Skeletal muscle tissue (tissue), 4 donors: ENCODE results near the gene UGT1A1. TPM values are rescaled to one million over a fixed set of nuclear protein-coding genes. Genes with fewer than 3 reads are reported as not detected.

Experiments used
- H3K27ac ChIP-seq: one replicate; pipeline ENCODE4 v1.7.0; 2013; ENCODE audit warnings: mild to moderate bottlenecking, low read depth, low read length, inconsistent platforms
- H3K27me3 ChIP-seq, 3 donors: one replicate each; pipeline ENCODE4 v1.7.0; 2013; ENCODE audit warnings: low read length in 3 of 3; ENCODE audit not compliant: control insufficient read depth in 3 of 3, insufficient read depth in 3 of 3
- H3K36me3 ChIP-seq, 3 donors: one replicate each; pipeline ENCODE4 v1.7.0; 2013; ENCODE audit warnings: low read length in 3 of 3; ENCODE audit not compliant: control insufficient read depth in 3 of 3, insufficient read depth in 3 of 3
- H3K4me1 ChIP-seq, 3 donors: one replicate each; pipeline ENCODE4 v1.7.0; 2013; ENCODE audit warnings: low read length in 3 of 3, mild to moderate bottlenecking in 3 of 3; ENCODE audit not compliant: control insufficient read depth in 3 of 3, insufficient read depth in 3 of 3
- H3K4me3 ChIP-seq, 3 donors: one replicate each; pipeline ENCODE4 v1.7.0; 2013; ENCODE audit warnings: low read length in 3 of 3
- H3K9ac ChIP-seq, 3 donors: one replicate each; pipeline ENCODE4 v1.7.0; 2013; ENCODE audit warnings: low read length in 3 of 3, mild to moderate bottlenecking in 3 of 3, moderate library complexity in 2 of 3, low read depth in 1 of 3
- H3K9me3 ChIP-seq, 3 donors: one replicate each; pipeline ENCODE4 v1.7.0; 2013; ENCODE audit warnings: low read length in 3 of 3; ENCODE audit not compliant: control insufficient read depth in 3 of 3
- total RNA-seq: library from RNA; depleted of rRNA; stranded (reverse); fragments of >200 nt; gene quantifications from one replicate; pipeline ENCODE4 v1.2.3, GENCODE V29; 2014
- donor health status: Osteomylitis.

The UGT1A1 gene
- total RNA-seq, 1 donor from 2014 or later, result not detected

DNA sequence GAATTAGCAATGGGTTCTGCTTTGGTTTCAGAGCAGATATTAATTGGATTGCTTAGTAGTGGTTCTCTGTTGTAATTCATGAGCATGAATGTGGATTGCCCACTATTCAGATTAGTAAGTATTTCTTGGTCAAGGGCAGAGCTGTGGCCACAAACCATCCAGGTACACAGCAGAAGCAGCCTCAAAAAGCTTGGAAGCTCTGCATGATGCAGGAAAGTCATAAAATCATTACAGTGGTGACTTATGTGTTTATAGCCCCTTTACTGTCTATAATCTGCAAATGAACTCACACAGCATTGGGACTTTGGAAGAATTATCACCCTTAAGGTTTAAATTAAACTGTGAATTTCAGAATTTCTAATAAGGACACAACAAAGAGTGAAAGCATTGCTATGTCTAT is 1.9 kb upstream of the UGT1A1 start:
- Histone ChIP-seq H3K4me3 (no peak overlapping the region), H3K27me3 (peaks cover 0 to 2% (median 0%) of the 10 kb centered on the region in 3 donors), H3K36me3 (no peaks in the 10 kb centered on the region), H3K9ac (no peak overlapping the region), H3K9me3 (peaks cover 0 to 3% (median 0%) of the 10 kb centered on the region in 3 donors), H3K27ac (no peak overlapping the region), H3K4me1 (no peaks in the 10 kb centered on the region)

DNA sequence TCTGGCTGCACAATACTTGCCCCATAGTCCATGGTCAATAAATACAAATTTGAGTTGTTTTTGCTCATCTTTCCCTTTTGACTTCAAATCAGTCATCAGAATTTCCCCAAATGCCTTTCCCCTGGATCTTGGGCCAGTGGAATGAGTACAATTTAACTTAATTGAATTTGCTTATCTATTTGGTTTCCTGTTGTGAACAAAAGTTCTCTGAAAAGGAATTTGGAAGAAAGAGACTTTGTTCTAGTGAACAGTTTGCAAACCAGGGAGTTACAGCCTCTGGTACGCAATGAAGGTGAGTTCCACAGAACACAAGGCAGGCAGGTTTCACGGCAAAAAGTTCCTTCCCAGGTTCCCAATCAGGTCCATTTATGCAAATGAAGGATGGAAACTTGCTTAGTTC is 1.2 kb upstream of the UGT1A1 start:
- Histone ChIP-seq H3K4me3 (no peak overlapping the region), H3K9ac (no peak overlapping the region), H3K27ac (no peak overlapping the region), H3K4me1 (no peaks in the 10 kb centered on the region), H3K9me3 (peaks cover 0 to 3% (median 0%) of the 10 kb centered on the region in 3 donors), H3K27me3 (peaks cover 0 to 2% (median 0%) of the 10 kb centered on the region in 3 donors), H3K36me3 (no peaks in the 10 kb centered on the region)

DNA sequence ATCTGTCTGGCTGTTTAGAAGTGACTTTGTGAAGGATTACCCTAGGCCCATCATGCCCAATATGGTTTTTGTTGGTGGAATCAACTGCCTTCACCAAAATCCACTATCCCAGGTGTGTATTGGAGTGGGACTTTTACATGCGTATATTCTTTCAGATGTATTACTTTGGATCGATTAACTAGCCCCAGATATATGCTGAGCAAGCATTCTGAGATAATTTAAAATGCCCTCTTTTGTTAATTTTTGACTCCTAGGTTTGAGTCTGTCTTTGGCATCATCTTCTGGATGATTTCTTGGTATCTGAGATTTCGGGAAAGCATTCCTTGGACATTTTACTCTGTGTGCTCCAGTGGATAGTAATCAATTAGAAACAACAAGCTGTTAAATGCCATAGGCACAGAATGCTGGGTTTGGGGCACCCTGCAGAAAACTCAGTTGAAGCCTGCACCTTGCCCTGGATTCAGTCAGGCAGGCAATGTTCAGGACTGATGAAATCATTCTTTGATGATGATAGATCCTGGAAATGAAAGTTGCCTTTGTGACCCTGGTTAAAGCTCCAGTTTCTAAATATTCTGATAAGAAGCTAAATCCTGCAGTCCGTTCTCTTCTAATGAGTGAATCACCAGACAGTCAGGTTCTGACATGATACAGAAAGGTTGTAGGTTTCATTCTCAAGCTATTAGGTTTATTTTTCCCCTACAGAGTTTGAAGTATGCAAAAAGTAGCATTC is 1.1 kb downstream of the UGT1A1 start:
- H3K4me3 ChIP-seq, result no peak overlapping the region
- peaks cover 0 to 2% (median 0%) of the 10 kb centered on the region in 3 donors for H3K27me3 ChIP-seq
- no peaks in the 10 kb centered on the region for H3K36me3 ChIP-seq
- no peak overlapping the region for H3K27ac ChIP-seq
- no peaks in the 10 kb centered on the region for H3K4me1 ChIP-seq
- H3K9ac ChIP-seq, result no peak overlapping the region
- H3K9me3 ChIP-seq, result no peaks in the 10 kb centered on the region

DNA sequence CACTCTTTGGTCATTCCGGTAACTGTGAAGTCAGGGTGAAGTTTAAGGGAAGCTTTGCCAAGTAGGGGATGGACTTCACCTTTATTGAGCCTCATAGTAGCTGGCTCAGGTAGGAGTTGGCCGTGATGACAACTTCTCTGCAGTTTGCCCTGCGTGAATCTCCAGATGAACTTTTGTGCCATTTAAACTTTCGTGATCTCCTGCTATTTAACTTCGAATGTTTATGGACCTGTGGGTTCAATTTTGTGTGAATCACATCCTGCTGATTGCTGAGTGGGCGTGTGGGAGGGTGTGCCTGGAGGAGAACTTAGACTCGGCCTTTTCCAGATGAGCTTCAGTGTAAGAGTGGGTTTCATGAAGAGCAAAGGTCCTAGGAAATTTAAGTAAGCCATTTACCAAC is 4.2 kb downstream of the UGT1A1 start:
- no peak overlapping the region for H3K27ac ChIP-seq
- H3K4me1 ChIP-seq, result no peaks in the 10 kb centered on the region
- no peaks in the 10 kb centered on the region for H3K9me3 ChIP-seq
- peaks cover 0 to 2% (median 0%) of the 10 kb centered on the region in 3 donors for H3K27me3 ChIP-seq
- no peak overlapping the region for H3K9ac ChIP-seq
- no peaks in the 10 kb centered on the region for H3K36me3 ChIP-seq
- no peak overlapping the region for H3K4me3 ChIP-seq

DNA sequence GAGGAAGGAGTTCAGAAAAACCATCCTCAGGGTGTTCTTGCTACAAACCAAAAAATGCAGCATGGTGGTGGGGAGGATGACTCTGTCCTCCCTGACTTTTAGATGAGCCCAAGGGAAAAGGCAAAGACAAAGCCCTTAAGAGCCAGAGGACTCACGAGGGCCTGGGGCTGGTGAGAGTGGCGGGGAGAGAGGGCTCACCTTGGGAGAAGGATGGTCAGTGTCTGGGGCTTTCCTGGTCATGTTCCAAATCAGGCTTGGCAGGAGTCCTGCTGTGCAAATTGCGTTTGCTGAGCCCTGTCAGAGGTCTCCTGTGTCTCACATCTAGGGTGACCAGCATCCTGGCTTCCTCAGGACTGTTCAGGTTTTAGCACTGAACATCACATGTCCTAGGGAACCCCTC is 4.7 kb downstream of the UGT1A1 start:
- Histone ChIP-seq H3K4me1 (no peaks in the 10 kb centered on the region), H3K4me3 (no peak overlapping the region), H3K9ac (no peak overlapping the region), H3K9me3 (no peaks in the 10 kb centered on the region), H3K36me3 (no peaks in the 10 kb centered on the region), H3K27me3 (peaks cover 0 to 2% (median 0%) of the 10 kb centered on the region in 3 donors), H3K27ac (no peak overlapping the region)

DNA sequence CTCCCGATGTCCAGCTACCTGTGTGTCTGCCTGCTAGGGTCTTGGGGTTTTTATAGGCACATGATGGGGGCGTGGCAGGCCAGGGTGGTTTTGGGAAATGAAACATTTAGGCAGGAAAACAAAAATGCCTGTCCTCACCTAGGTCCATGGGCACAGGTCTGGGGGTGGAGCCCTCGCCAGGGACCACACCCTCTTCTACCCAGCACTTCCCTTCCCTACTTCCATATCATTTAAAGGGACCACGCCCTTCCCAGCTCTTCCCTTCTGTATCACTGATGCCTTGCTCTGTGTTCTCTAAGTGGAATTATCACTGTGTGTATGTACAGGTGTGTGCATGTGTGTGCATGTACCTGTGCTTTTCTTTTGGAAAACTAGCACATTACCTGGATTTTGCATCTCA is 6.3 kb downstream of the UGT1A1 start:
- no peak overlapping the region for H3K4me3 ChIP-seq
- peaks cover 0 to 2% (median 0%) of the 10 kb centered on the region in 3 donors for H3K27me3 ChIP-seq
- H3K9me3 ChIP-seq, result no peaks in the 10 kb centered on the region
- H3K4me1 ChIP-seq, result no peaks in the 10 kb centered on the region
- no peak overlapping the region for H3K27ac ChIP-seq
- no peaks in the 10 kb centered on the region for H3K36me3 ChIP-seq
- H3K9ac ChIP-seq, result no peak overlapping the region

DNA sequence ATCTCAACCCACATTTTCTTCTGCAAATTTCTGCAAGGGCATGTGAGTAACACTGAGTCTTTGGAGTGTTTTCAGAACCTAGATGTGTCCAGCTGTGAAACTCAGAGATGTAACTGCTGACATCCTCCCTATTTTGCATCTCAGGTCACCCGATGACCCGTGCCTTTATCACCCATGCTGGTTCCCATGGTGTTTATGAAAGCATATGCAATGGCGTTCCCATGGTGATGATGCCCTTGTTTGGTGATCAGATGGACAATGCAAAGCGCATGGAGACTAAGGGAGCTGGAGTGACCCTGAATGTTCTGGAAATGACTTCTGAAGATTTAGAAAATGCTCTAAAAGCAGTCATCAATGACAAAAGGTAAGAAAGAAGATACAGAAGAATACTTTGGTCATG is 8.0 kb downstream of the UGT1A1 start:
- Histone ChIP-seq H3K9ac (no peak overlapping the region), H3K4me1 (no peaks in the 10 kb centered on the region), H3K27ac (no peak overlapping the region), H3K27me3 (peaks cover 0 to 7% (median 0%) of the 10 kb centered on the region in 3 donors), H3K9me3 (no peaks in the 10 kb centered on the region), H3K36me3 (no peaks in the 10 kb centered on the region), H3K4me3 (no peak overlapping the region)

DNA sequence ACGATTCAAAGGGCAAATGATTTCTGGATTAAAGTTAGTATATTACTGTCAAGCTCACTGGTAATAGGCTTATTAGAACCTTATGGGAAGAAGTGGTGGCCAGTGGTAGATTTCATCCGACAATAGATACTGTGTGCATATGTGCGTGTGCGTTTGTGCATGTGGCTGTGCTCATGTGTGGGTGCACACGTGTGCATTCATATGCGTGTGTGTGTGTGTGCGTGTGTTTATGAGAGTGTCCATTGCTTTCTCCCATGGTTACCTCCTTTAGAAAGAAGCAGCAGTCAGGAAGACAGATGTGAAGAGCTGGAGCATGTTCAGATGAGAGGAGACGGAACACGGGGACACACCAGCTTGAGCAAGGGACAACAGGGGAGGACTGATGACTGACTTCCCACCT is 9.2 kb downstream of the UGT1A1 start:
- H3K9ac ChIP-seq, result no peak overlapping the region
- no peaks in the 10 kb centered on the region for H3K36me3 ChIP-seq
- no peak overlapping the region for H3K4me3 ChIP-seq
- no peak overlapping the region for H3K27ac ChIP-seq
- no peaks in the 10 kb centered on the region for H3K9me3 ChIP-seq
- H3K4me1 ChIP-seq, result no peaks in the 10 kb centered on the region
- H3K27me3 ChIP-seq, result peaks cover 0 to 7% (median 0%) of the 10 kb centered on the region in 3 donors

DNA sequence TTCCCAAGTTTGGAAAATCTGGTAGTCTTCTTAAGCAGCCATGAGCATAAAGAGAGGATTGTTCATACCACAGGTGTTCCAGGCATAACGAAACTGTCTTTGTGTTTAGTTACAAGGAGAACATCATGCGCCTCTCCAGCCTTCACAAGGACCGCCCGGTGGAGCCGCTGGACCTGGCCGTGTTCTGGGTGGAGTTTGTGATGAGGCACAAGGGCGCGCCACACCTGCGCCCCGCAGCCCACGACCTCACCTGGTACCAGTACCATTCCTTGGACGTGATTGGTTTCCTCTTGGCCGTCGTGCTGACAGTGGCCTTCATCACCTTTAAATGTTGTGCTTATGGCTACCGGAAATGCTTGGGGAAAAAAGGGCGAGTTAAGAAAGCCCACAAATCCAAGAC is 12.1 kb downstream of the UGT1A1 start:
- Histone ChIP-seq H3K9me3 (peaks cover 0 to 1% (median 1%) of the 10 kb centered on the region in 3 donors), H3K4me3 (no peak overlapping the region)

DNA sequence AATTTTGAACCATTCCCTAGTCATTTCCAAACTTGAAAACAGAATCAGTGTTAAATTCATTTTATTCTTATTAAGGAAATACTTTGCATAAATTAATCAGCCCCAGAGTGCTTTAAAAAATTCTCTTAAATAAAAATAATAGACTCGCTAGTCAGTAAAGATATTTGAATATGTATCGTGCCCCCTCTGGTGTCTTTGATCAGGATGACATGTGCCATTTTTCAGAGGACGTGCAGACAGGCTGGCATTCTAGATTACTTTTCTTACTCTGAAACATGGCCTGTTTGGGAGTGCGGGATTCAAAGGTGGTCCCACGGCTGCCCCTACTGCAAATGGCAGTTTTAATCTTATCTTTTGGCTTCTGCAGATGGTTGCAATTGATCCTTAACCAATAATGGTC is 12.5 kb downstream of the UGT1A1 start:
- H3K4me3 ChIP-seq, result no peak overlapping the region
- no peak overlapping the region for H3K9ac ChIP-seq
- no peaks in the 10 kb centered on the region for H3K4me1 ChIP-seq
- no peak overlapping the region for H3K27ac ChIP-seq
- peaks cover 0 to 7% (median 5%) of the 10 kb centered on the region in 3 donors for H3K27me3 ChIP-seq
- peaks cover 0 to 4% (median 3%) of the 10 kb centered on the region in 3 donors for H3K9me3 ChIP-seq
- H3K36me3 ChIP-seq, result no peaks in the 10 kb centered on the region

More for the DNA sequence above, 12.1 kb downstream of the UGT1A1 start:
- Histone ChIP-seq H3K36me3 (no peaks in the 10 kb centered on the region), H3K27me3 (peaks cover 0 to 7% (median 4%) of the 10 kb centered on the region in 3 donors), H3K4me1 (no peaks in the 10 kb centered on the region), H3K27ac (no peak overlapping the region), H3K9ac (no peak overlapping the region)
